Activated naive CD8-positive, alpha-beta T cell treated with anti-CD3 and anti-CD28 coated beads, Interleukin-2, amount 10 ng/mL, durations not matched to agents 7 days and 5 days (primary cell): Measurements from ENCODE around the gene UNC5A. TPM values are rescaled to one million over a fixed set of nuclear protein-coding genes. Genes with fewer than 3 reads are reported as not detected.

Experiments
- ATAC-seq: fragments of 150-1000 bp; cut with Tn5 transposase; one replicate; pipeline ENCODE4 v1.10.0; 2021; ENCODE audit warnings: low read depth, moderate library complexity
- POLR2A ChIA-PET: fragments of 350-600 bp; sonication (Branson Sonifier 250); formaldehyde crosslinking; loops from one replicate; lab custom pipeline; 2021; ENCODE audit warnings: antibody characterized with exemption; lab: Charles Lee
- DNase-seq: peaks from one replicate; pipeline ENCODE4 v3.0.0; 2021
- H3K27ac Mint-ChIP-seq: one replicate; pipeline ENCODE4 v1.8.0; 2022; ENCODE audit warnings: mild to moderate bottlenecking, mixed read lengths
- H3K27me3 Mint-ChIP-seq: one replicate; pipeline ENCODE4 v1.8.0; 2022; ENCODE audit warnings: mild to moderate bottlenecking, moderate library complexity, mixed read lengths
- H3K36me3 Mint-ChIP-seq: one replicate; pipeline ENCODE4 v1.8.0; 2021; ENCODE audit warnings: mild to moderate bottlenecking, mixed read lengths
- H3K4me1 Mint-ChIP-seq: one replicate; pipeline ENCODE4 v1.8.0; 2021; ENCODE audit warnings: mixed read lengths
- H3K4me3 Mint-ChIP-seq: one replicate; pipeline ENCODE4 v1.8.0; 2022; ENCODE audit warnings: mild to moderate bottlenecking, moderate library complexity, mixed read lengths
- H3K9me3 Mint-ChIP-seq: one replicate; pipeline ENCODE4 v1.8.0; 2021; ENCODE audit warnings: mixed read lengths
- total RNA-seq, 2 experiments: library from RNA; stranded (reverse); gene quantifications; one replicate each; pipeline ENCODE4 v1.2.3, GENCODE V29; 2021

The UNC5A gene
- total RNA-seq, 2 experiments from 2014 or later: not detected

DNA sequence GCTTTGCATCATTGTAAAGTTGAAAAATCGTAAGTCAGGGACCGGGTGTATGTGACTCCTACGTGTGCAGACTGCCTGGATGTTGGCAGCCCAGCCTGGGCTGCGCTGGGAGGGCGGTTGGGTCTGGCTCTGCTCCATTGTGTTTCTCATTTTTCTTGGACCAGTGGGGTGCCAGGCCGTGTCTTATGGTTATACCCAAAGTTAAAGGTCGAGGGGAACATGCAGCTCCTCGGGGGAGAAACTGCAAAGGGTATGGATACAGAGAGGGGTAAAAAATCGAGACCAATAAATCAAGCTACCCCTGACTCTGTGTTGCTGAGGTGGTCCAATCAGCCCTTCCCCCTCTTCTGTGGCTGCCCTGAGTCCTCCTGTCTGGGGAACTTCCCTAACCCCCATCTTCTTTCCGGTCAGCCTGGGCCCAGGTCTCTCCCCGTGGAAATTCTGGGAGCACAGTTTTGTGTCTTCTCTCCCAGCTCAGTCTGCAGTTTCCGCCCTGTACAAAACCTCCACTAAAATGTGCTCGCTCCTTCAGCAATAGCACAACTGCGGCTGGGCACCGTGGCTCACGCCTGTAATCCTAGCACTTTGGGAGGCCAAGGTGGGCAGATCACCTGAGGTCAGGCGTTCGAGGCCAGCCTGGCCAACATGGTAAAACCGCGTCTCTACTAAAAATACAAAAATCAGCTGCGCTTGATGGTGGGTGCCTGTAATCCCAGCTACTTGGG is 34.1 kb upstream of the UNC5A start:
- H3K27me3 Mint-ChIP-seq: peaks cover 18% of the 10 kb centered on the region
- H3K9me3 Mint-ChIP-seq: no peaks in the 10 kb centered on the region
- H3K36me3 Mint-ChIP-seq: no peaks in the 10 kb centered on the region
- no peak for ATAC-seq
- no peaks in the 10 kb centered on the region for H3K4me1 Mint-ChIP-seq
- no peak overlapping the region for H3K27ac Mint-ChIP-seq
- no peak for DNase-seq
- POLR2A ChIA-PET: no interaction called here
- H3K4me3 Mint-ChIP-seq: no peak overlapping the region

GRCh38 chr5:176776916-176777315 is 33.4 kb upstream of the UNC5A start:
- ATAC-seq (no peak), DNase-seq (peak; percentile 4)
- Mint-ChIP-seq H3K27ac (no peak overlapping the region), H3K4me1 (no peaks in the 10 kb centered on the region), H3K4me3 (no peak overlapping the region), H3K27me3 (peaks cover 18% of the 10 kb centered on the region), H3K9me3 (no peaks in the 10 kb centered on the region), H3K36me3 (no peaks in the 10 kb centered on the region)
- POLR2A ChIA-PET: no interaction called here

DNA sequence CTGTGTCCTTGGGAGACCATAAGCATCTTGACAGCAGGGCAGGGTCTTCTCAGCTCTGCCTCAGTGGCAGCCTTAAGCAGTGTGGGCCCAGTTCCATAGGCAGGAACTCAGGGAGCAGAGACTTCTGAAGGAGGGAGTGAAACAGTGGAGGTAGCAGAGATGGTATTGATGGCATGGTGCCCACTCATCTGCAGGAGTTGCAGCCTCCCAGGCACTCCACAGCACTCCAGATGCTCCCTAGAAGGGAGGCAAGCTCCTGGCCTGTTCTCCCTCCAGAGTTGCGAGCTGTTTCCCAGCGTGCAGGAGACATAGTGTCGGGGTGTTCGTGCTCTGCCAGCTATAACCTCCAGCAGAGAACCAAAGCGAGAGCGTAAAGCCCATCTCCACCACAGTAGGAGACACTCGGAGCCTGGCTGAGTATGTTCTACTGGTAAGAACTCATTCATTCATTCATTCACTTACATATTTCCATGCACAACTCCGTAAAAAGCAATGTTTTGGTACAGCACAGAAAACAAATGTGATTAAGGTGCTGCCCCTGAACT is 31.4 kb upstream of the UNC5A start:
- no peak for ATAC-seq
- Mint-ChIP-seq H3K36me3 (no peaks in the 10 kb centered on the region), H3K4me3 (no peak overlapping the region), H3K9me3 (no peaks in the 10 kb centered on the region), H3K4me1 (no peaks in the 10 kb centered on the region), H3K27ac (no peak overlapping the region), H3K27me3 (peaks cover 20% of the 10 kb centered on the region)
- POLR2A ChIA-PET: no interaction called here
- peak; percentile 5 for DNase-seq

DNA sequence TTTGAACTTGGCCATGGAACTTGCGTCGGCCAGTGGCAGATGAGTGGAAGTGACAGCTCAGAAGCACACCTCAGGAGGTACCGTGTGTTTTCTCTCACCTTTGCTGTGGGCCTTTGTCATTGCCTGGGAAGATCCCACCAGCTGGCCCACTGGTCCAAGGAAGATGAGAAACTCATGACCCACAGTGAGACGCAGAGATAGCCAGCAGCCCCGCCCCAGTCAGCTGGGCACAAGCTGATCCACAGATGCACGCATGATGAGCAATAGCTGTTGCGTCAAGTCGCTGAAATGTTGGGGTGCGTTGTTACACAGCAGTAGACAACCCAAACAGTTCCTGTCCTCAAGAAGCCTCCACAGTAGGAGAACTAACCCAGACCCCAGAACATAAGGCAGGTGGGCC is 30.8 kb upstream of the UNC5A start:
- no peaks in the 10 kb centered on the region for H3K9me3 Mint-ChIP-seq
- no peaks in the 10 kb centered on the region for H3K36me3 Mint-ChIP-seq
- DNase-seq (peak; percentile 9), ATAC-seq (no peak)
- no peak overlapping the region for H3K27ac Mint-ChIP-seq
- POLR2A ChIA-PET: no interaction called here
- H3K4me3 Mint-ChIP-seq: no peak overlapping the region
- no peaks in the 10 kb centered on the region for H3K4me1 Mint-ChIP-seq
- peaks cover 22% of the 10 kb centered on the region for H3K27me3 Mint-ChIP-seq

GRCh38 chr5:176780176-176781053 is 29.9 kb upstream of the UNC5A start:
- POLR2A ChIA-PET: no interaction called here
- Mint-ChIP-seq H3K36me3 (no peaks in the 10 kb centered on the region), H3K27me3 (peaks cover 19% of the 10 kb centered on the region), H3K4me3 (no peak overlapping the region), H3K4me1 (no peaks in the 10 kb centered on the region), H3K9me3 (no peaks in the 10 kb centered on the region), H3K27ac (no peak overlapping the region)
- no peak for ATAC-seq
- DNase-seq: peak; percentile 2

DNA sequence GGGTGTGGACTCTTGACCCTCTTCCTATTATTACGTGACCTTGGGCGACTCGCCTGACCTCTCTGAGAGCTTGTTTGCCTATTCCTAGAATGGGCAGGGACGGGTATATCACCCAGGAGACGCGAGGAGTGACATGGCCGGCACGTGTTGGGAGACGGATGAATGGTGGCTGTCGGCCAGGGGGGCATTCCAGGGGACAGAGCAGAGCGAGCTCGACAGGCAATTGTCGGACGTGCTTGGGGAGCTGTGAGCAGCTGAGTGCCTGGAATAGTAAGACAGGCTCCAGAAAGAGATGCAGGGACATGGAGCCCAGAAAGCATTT is 29.3 kb upstream of the UNC5A start:
- no peak overlapping the region for H3K27ac Mint-ChIP-seq
- no peak overlapping the region for H3K4me3 Mint-ChIP-seq
- H3K27me3 Mint-ChIP-seq: peaks cover 20% of the 10 kb centered on the region
- H3K36me3 Mint-ChIP-seq: no peaks in the 10 kb centered on the region
- ATAC-seq (no peak), DNase-seq (no peak)
- POLR2A ChIA-PET: no interaction called here
- no peaks in the 10 kb centered on the region for H3K9me3 Mint-ChIP-seq
- no peaks in the 10 kb centered on the region for H3K4me1 Mint-ChIP-seq

DNA sequence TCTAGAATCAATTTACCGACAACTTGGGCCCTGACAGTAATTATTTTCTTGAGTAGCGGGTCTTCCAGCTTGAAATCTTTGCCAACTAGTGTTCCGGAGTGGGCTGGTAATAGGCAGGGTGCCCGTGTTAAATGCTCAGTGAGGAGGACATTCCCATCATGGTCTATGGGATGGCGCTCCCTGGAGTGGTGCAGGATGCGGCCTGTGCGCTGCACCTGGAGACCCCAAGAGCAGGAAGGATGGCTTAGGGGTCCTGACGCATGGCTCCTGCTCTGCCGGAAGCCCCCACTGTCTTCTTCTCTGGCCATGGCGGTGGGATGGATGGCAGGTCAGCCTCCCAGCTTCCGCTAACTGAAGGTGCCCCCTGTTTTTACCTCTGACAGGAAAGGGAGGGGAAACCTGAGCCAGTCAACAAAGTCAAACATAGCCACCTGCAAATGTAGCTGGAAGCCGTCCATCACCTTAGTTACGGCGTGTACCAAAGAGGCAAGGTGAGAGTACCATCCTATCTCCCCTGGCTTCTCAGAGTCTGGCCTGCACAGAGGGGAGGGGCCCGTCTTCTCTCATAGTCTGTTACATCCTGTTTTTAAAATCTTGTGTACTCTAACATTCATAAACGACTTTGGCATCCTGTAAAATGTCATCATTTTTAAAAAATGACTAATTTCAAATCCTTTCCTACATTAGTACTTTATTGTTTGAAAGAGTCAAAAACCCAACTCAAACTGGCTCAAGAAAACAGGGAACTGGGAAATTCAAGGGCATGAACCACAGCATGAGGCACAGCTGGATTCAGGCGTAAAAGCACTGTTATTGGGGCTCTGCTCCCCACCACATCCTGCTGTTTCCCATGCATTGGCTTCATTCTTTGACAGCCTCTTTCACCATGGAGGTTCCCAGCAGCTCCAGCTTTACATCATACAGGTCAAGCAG is 28.5 kb upstream of the UNC5A start:
- ATAC-seq (no peak), DNase-seq (no peak)
- no peaks in the 10 kb centered on the region for H3K36me3 Mint-ChIP-seq
- H3K4me3 Mint-ChIP-seq: no peak overlapping the region
- no peaks in the 10 kb centered on the region for H3K9me3 Mint-ChIP-seq
- POLR2A ChIA-PET: no interaction called here
- H3K27ac Mint-ChIP-seq: no peak overlapping the region
- H3K4me1 Mint-ChIP-seq: no peaks in the 10 kb centered on the region
- H3K27me3 Mint-ChIP-seq: peaks cover 23% of the 10 kb centered on the region

DNA sequence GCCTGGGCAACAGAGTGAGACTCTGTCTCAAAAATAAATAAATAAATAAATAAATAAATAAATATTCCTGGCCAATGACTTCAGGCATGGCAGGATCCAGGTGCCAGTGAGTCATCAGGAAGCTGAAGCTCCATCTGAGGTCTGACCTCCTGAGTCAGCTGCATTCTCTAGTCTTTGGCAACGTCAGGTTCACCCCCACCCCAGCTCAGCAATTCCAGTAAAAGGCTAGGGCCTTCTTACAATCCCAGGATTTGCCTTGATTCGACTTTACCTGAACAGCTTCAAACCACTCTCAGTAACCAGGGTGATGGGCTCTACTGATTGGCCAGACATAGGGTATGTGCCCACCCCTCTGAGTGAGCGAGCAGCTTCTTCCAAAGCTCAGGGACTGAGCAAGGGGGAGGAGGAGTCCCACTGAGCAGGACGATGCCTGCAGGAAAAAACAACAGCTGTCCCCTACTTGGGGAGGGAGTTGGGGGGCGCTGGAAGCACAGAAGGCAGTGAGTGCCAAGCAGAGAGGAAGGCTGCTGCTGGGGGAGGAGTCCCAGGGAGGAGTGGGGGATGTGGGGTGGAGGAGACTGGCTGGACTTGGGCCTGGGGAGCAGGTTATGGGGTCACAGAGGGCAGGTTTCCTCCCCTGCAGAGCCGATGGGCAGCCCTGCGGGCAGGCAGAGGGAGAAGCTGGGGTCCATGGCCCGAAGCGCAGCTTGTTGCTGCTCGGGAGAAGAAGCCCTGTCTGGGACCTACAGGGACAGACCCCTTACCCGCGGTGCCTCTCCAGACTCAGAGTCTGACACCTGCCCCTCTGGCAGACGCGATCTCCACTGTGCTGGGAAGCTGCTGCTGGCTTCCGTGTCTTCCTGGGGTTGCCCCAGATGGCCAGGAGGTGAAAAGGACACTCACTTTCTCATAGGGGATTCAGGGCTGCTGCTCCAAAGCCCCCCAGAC is 25.9 kb upstream of the UNC5A start:
- no peaks in the 10 kb centered on the region for H3K4me1 Mint-ChIP-seq
- POLR2A ChIA-PET: no interaction called here
- DNase-seq (no peak), ATAC-seq (no peak)
- no peak overlapping the region for H3K4me3 Mint-ChIP-seq
- no peak overlapping the region for H3K27ac Mint-ChIP-seq
- no peaks in the 10 kb centered on the region for H3K9me3 Mint-ChIP-seq
- no peaks in the 10 kb centered on the region for H3K36me3 Mint-ChIP-seq
- peaks cover 31% of the 10 kb centered on the region for H3K27me3 Mint-ChIP-seq

DNA sequence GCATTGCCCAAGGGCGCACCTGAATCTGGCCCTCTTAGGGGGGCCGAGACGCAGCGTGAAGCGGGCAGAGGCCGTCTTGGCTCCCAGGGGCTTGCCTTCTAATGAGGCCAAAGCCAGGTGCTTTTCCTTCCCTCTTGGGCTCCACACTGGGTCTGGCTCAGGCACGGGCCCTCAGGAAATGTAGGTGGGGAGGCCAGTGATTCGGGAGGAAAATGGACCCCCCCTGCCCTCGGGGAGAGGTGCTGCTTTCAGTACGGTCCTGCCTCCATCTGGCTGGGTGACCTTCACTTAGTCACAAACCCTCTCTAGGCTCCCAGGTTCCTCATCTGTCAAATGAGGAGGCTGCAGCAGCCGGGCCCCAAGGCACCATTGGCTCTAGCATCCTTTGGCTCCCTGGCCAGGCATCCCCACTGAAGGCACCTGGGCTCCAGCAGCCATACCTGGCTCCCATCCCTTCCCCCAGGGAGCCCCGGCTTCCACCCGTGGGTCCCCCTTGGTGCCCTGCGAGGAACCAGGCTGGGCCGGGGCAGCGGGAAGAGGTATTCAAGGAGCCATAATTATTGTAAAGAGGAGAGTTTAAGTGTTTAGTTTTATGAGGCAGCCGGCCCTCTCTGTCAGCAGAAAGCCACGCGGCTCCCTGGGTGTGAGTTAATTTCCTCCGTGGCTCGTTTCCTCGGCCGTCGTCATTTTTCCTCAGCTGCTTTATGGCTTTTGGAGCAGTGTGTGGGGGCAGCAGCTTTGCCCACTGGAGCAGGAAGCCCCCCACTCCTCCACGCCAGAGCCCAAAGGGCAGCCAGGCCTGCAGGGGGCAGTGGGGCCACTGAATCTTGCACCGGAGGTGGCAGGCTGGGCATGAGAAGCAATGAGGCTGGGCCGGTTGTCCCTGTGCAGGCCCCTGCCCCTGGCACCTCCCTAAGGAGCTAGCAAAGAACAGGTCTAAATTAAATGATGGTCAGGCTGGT is 24.9 kb upstream of the UNC5A start:
- H3K4me1 Mint-ChIP-seq: no peaks in the 10 kb centered on the region
- H3K27me3 Mint-ChIP-seq: peaks cover 29% of the 10 kb centered on the region
- ATAC-seq (no peak), DNase-seq (no peak)
- H3K9me3 Mint-ChIP-seq: no peaks in the 10 kb centered on the region
- no peak overlapping the region for H3K27ac Mint-ChIP-seq
- POLR2A ChIA-PET: no interaction called here
- H3K4me3 Mint-ChIP-seq: no peak overlapping the region
- no peaks in the 10 kb centered on the region for H3K36me3 Mint-ChIP-seq

- no peak for ATAC-seq
- Mint-ChIP-seq H3K4me1 (peaks cover 1% of the 10 kb centered on the region), H3K4me3 (no peak overlapping the region), H3K36me3 (no peaks in the 10 kb centered on the region), H3K27me3 (peaks cover 33% of the 10 kb centered on the region), H3K9me3 (no peaks in the 10 kb centered on the region), H3K27ac (no peak overlapping the region)
- POLR2A ChIA-PET: no interaction called here
- no peak for DNase-seq
Observed at GRCh38 chr5:176787676-176788075, 22.7 kb upstream of the UNC5A start.

DNA sequence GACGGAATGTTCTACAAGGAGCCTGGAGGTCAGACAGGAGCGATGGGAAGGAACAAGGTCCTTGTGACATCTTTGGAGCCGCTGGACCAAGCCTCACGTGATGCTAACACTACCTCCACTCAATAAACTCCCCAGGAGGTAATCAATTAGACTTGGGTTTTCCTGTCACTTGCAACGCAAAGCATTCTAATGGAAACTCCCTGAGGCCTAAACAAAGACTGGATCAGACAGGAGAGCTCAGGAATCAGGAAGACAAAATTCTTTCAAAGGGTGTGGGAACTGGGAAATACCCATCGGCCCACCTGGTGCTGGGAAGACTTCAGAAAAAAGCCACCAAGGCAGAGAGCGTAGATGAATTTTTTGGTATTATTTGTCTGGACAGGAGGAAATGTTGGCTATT is 22.3 kb upstream of the UNC5A start:
- ATAC-seq: no peak
- POLR2A ChIA-PET: no interaction called here
- Mint-ChIP-seq H3K9me3 (no peaks in the 10 kb centered on the region), H3K36me3 (no peaks in the 10 kb centered on the region), H3K27me3 (peaks cover 31% of the 10 kb centered on the region), H3K4me1 (peaks cover 1% of the 10 kb centered on the region), H3K27ac (no peak overlapping the region), H3K4me3 (no peak overlapping the region)
- DNase-seq: no peak
